Activated CD4-positive, alpha-beta memory T cell treated with anti-CD3 and anti-CD28 coated beads, Interleukin-2, amount 10 ng/mL, durations not matched to agents 7 days and 5 days (primary cell): ENCODE data around the gene PFKP. TPM values are rescaled to one million over a fixed set of nuclear protein-coding genes. Genes with fewer than 3 reads are reported as not detected.

Experiments used
- CTCF ChIA-PET: fragments of 350-600 bp; sonication (Branson Sonifier 250); formaldehyde crosslinking; loops from one replicate; lab custom pipeline; 2021; ENCODE audit warnings: antibody characterized with exemption, inconsistent platforms; lab: Charles Lee
- POLR2A ChIA-PET: fragments of 350-600 bp; sonication (Branson Sonifier 250); formaldehyde crosslinking; loops from one replicate; lab custom pipeline; 2021; ENCODE audit warnings: antibody characterized with exemption; lab: Charles Lee
- DNase-seq: peaks from one replicate; pipeline ENCODE4 v3.0.0-alpha.2; 2020
- H3K27ac Mint-ChIP-seq: one replicate; pipeline ENCODE4 v1.8.0; 2021; ENCODE audit warnings: mild to moderate bottlenecking, mixed read lengths
- H3K27me3 Mint-ChIP-seq: one replicate; pipeline ENCODE4 v1.8.0; 2021; ENCODE audit warnings: mixed read lengths
- H3K36me3 Mint-ChIP-seq: one replicate; pipeline ENCODE4 v1.8.0; 2021; ENCODE audit warnings: low read depth, mixed read lengths
- H3K4me1 Mint-ChIP-seq: one replicate; pipeline ENCODE4 v1.8.0; 2021; ENCODE audit warnings: mixed read lengths
- H3K4me3 Mint-ChIP-seq: one replicate; pipeline ENCODE4 v1.8.0; 2021; ENCODE audit warnings: mild to moderate bottlenecking, mixed read lengths
- H3K9me3 Mint-ChIP-seq: one replicate; pipeline ENCODE4 v1.8.0; 2021; ENCODE audit warnings: mixed read lengths
- total RNA-seq, 2 experiments: library from RNA; stranded (reverse); gene quantifications; one replicate each; pipeline ENCODE4 v1.2.3, GENCODE V29; 2021

The PFKP gene
- total RNA-seq, 2 experiments from 2014 or later, result 214 to 215 TPM

DNA sequence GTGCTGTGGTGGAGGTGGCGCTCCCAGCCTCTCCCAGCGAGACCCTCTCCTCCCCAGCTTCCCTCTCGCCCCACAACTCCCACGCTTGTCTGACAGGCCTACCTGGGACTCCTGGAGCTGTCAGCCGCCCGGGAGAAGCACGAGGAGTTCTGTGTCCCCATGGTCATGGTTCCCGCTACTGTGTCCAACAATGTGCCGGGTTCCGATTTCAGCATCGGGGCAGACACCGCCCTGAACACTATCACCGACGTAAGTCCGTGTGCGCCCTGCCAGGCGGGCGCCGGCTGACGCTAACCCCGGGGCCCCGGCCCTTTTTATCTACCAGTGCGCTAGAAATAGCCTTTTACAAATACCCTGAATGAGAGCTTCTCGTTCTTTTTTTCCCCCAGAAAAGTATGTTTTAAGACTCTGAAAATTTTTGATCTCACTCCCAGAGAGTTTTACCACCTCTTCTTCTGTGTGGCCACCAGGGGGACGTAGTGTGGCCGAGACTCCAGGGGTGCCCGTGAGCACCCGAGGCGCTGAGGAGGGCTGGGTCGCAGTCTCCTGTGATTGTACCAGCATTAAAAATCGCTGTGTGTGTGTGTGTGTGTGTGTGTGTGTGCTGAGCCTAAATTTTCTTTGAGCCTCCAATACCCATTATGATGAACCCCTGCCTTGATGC lies 52.6 kb downstream of the PFKP start:
- CTCF ChIA-PET, result interaction anchor here (0.6 to 1.8 kb wide), 3 partner anchors 28 to 43 kb away, joined by 3 to 6 read pairs (median 3); no protein-coding TSS in a partner anchor
- POLR2A ChIA-PET, result no interaction called here
- no peak overlapping the region for H3K27ac Mint-ChIP-seq
- no peaks in the 10 kb centered on the region for H3K27me3 Mint-ChIP-seq
- no peak for DNase-seq
- peaks cover 80% of the 10 kb centered on the region for H3K36me3 Mint-ChIP-seq
- no peaks in the 10 kb centered on the region for H3K4me1 Mint-ChIP-seq
- no peak overlapping the region for H3K4me3 Mint-ChIP-seq
- H3K9me3 Mint-ChIP-seq, result no peaks in the 10 kb centered on the region

DNA sequence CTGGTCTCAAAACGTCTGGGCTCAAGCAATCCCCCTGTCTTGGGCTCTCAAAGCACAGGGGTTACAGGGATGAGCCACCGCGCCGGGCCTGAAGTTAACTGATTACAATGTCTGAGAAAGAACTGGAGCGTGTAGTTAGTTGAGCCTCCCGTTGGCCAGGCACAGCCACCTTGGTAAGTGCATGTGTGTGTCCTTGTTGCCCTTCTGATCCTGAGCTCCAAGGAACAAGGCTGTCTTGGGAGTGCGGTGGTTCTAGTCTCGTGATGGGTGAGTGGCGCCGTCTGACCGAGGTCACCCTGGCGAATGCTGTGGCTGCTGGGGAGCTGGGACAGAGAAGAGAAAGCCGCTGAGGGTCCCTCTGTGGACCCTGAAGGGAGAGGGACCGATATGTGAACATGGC lies 54.7 kb downstream of the PFKP start:
- Mint-ChIP-seq H3K4me3 (no peak overlapping the region), H3K27ac (no peak overlapping the region), H3K9me3 (no peaks in the 10 kb centered on the region), H3K27me3 (no peaks in the 10 kb centered on the region), H3K4me1 (no peaks in the 10 kb centered on the region), H3K36me3 (peaks cover 76% of the 10 kb centered on the region)
- no peak for DNase-seq
- POLR2A ChIA-PET, result interaction anchor here (0.6 to 1.1 kb wide), 3 partner anchors 12 to 43 kb away, joined by 3 read pairs; no protein-coding TSS in a partner anchor
- CTCF ChIA-PET, result interaction anchor here (0.7 kb wide), 1 partner anchor 20 kb away, joined by 5 read pairs; no protein-coding TSS in a partner anchor

DNA sequence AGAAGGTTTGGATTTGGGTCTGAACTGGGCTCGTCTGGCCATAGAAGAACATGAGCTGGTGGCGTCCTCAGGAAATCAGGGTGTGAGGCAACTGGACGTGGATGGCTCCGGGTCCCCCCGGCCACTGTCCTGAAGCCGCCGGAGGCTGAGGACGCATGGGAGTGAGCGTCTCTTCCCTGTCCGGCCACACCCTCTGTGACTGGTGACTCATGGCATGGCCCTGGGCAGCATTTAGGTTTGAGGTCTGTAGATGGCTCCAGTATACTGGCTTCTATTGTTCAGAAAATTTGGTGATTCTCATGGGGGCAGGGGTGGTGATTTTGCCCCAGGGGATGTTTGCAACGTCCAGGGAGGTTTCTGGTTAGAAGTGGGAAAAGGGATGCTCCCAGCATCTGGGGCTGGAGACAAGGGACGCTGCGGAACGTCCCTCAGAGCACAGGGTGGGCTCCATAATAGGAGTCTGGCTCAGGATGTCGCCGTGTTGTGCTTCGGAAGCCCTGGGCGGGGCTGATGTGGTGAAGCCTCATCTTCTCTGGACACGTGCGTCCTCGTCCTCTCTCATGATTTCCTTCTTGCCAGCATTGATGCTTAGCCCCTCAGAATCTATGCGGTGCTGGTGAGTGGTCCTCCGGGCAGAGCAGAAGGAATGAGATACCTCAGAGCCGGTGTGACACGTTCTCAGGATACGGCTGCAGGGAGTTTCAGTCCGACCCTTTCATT lies 55.3 kb downstream of the PFKP start:
- POLR2A ChIA-PET, result interaction anchor here (0.6 to 1.1 kb wide), 3 partner anchors 11 to 44 kb away, joined by 3 read pairs; no protein-coding TSS in a partner anchor
- Mint-ChIP-seq H3K36me3 (peaks cover 73% of the 10 kb centered on the region), H3K27me3 (no peaks in the 10 kb centered on the region), H3K9me3 (no peaks in the 10 kb centered on the region), H3K4me1 (no peaks in the 10 kb centered on the region), H3K27ac (no peak overlapping the region), H3K4me3 (no peak overlapping the region)
- no peak for DNase-seq
- CTCF ChIA-PET, result no interaction called here

DNA sequence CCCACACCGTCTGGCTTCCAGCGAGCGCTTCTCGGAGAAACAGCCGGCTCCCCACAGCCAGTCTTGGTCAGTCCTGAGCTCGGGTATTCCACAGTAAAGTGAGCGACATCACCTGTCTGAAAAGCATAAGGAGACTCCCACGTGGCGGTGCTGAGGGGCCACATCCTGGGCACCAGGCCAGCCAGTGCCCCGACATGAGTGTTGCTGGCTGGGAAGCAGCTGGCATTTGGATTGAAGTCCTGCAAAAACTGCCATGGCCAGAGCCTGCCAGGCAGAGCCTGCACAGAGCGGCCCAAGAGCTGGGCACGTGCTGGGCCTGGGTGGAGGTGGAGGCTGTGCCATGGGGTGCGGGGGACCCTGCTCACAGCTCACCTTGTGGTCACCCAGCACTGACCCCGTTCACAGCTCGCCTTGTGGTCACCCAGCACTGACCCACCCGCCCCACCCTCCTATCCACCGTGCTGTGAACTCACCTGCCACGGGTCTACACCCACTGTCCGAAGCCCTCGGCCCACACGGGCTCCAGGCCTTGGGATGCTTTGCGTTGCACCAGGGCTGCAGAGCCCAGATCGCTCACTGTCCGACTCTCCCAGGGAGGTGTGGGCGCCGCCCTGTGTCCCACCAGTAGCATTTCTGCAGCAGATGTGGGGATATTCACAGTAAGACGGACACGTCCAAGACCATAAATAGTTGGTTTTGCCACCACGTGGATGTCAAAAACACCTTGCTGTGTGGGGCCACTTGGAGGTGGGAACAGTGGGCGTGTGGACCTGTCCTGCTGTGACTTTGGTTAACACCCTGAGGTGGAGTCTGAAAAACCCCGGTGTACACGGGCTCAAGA lies 56.4 kb downstream of the PFKP start:
- Mint-ChIP-seq H3K36me3 (peaks cover 73% of the 10 kb centered on the region), H3K4me1 (no peaks in the 10 kb centered on the region), H3K27ac (no peak overlapping the region), H3K27me3 (no peaks in the 10 kb centered on the region), H3K4me3 (no peak overlapping the region), H3K9me3 (no peaks in the 10 kb centered on the region)
- no peak for DNase-seq
- ChIA-PET CTCF (no interaction called here), POLR2A (no interaction called here)

DNA sequence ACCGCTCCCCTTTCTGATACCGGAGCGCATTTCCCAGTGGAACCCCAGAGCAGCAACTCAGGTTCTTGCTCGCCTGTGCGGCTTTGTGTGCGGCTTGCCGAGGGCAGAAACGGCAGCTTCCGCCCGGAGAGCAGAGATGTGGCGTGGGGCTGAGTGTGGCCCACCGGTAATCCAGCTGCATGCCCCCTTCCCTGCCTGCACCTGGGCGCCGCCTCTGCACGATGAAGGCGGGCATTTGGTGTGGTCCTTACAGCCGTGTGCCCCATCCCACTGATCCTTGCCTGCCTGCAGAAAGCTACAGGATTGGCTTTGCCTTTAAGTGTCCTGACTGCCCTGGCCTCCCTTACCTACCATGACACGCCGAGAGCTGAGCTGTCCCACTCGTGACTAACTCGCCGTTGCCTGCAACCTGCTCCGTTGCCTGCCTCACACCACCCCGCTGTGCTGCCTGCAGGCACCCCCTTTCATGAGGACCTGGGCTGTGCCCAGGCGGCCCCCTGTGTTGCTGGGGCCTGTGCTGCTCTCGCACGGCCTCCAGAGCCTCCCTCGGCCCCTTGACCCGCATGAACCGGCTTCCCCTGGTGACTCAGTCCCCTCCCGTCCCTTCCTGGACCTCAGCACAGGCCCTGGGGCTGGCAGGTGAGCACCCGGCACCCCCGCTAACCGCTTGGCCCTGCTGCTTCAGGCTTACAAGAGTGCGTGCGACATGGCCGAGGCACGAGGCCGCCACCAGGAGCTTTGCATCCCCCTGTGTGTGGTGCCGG lies 57.2 kb downstream of the PFKP start:
- CTCF ChIA-PET, result no interaction called here
- peaks cover 76% of the 10 kb centered on the region for H3K36me3 Mint-ChIP-seq
- no peak overlapping the region for H3K27ac Mint-ChIP-seq
- H3K27me3 Mint-ChIP-seq, result no peaks in the 10 kb centered on the region
- DNase-seq, result no peak
- H3K4me1 Mint-ChIP-seq, result no peaks in the 10 kb centered on the region
- H3K4me3 Mint-ChIP-seq, result no peak overlapping the region
- H3K9me3 Mint-ChIP-seq, result no peaks in the 10 kb centered on the region
- POLR2A ChIA-PET, result no interaction called here

DNA sequence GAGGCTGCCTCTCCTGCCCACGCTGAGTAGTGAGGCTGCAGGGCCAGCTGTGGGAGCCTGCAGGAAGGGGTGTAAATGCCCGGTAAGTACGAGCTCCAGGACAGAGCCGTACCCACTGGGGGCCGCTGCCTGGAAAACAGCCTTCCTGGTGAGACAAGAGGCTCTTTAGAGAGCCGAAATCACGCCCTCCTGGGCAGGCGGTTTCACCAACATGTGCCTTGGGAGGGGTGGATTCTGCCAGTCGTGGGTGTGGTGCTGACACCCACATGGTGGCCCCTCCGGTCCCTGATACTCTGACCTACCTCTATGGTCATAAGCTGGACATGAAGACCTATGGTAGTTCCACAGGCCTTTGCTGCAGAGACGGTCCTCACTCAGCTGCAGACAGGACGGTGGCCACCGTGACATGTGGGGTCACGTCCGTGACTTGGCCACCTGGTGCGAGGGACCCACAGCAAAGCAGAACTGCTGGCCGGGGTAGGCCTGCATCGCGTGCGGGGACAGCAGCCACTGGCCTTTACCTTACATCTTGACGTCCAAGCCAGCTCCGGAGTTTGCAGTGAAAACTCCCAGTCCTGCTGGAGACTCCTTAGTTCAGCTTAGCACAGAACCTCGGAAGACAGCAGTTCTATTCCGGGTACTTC lies 58.3 kb downstream of the PFKP start:
- H3K36me3 Mint-ChIP-seq, result peaks cover 74% of the 10 kb centered on the region
- no peak for DNase-seq
- ChIA-PET CTCF (no interaction called here), POLR2A (interaction anchor here (1.0 kb wide), 1 partner anchor 47 kb away, joined by 3 read pairs; the partner anchor contains the start of gene PITRM1)
- H3K4me3 Mint-ChIP-seq, result no peak overlapping the region
- no peaks in the 10 kb centered on the region for H3K9me3 Mint-ChIP-seq
- H3K27me3 Mint-ChIP-seq, result no peaks in the 10 kb centered on the region
- H3K27ac Mint-ChIP-seq, result no peak overlapping the region
- H3K4me1 Mint-ChIP-seq, result no peaks in the 10 kb centered on the region

DNA sequence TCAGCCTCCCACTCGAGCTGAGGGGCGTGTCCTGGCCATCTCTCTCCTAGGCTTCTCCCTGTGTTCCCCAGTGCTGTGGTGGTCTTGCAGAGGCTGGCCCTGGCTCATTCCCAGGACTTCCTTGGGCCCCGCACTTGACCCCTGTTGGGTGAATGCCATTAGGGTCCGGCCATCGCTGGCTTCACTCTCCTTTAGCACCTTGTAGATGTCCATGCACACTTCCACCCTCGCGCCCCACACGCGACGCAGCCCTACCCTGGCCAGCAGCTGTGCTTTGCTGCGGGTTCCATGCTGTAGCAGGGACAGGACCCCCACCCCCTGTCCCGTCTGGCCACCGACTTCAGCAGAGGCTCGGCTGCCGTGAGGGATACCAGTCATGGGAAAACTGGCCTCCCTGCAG lies 58.9 kb downstream of the PFKP start:
- Mint-ChIP-seq H3K27ac (no peak overlapping the region), H3K36me3 (peaks cover 71% of the 10 kb centered on the region), H3K4me1 (no peaks in the 10 kb centered on the region), H3K4me3 (no peak overlapping the region), H3K9me3 (no peaks in the 10 kb centered on the region), H3K27me3 (no peaks in the 10 kb centered on the region)
- CTCF ChIA-PET, result no interaction called here
- DNase-seq, result no peak
- POLR2A ChIA-PET, result interaction anchor here (1.0 kb wide), 1 partner anchor 47 kb away, joined by 3 read pairs; the partner anchor contains the start of gene PITRM1

DNA sequence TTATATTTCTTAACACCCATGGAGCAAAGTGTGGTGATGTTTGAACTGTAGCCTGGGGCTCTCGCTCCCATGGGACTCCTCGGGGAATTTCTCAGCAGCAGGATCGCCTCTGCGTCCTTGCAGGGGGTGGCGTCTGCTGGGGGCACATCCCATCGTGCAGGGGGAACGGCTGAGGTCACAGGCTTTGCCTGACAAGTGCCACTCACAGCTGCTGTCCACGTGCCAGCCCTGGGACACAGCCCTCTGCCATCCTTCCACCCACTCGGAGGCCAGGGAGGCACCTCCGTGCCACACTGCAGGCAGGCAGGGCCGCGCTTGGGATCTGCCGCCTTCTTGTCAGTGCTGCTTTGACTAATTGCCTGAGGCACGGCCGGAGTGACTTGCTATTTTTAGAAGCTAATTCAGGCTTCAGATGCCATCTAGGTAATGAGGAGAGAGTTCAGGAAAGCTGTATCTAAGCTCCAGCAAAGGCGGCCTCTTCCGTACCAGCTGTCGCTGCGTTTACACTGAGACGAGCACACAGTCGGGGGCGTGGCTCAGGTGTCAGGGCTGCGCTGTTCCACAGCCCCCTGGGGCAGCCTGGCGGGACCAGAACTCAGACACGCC lies 59.5 kb downstream of the PFKP start:
- ChIA-PET CTCF (no interaction called here), POLR2A (no interaction called here)
- peaks cover 71% of the 10 kb centered on the region for H3K36me3 Mint-ChIP-seq

DNA sequence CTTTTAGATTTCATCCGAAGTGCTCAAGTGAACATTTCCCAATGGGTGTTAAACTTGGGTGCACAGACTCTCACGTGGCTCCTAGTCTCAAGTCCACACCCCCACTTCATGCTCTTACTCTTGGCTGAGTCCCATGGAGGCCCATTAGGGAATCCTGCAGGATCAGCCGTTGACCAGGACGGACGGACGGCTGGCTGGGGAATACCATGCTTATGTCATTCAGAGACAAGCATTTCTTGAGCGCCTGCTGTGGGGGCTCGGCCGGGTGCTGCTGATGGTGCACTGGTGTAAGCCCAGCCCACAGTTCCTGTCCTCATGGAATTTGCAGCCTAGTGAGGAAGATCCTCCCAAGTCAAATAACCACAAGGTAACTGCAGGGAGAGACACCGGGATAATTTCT lies 60.6 kb downstream of the PFKP start:
- Mint-ChIP-seq H3K36me3 (peaks cover 71% of the 10 kb centered on the region), H3K4me1 (peaks cover 2% of the 10 kb centered on the region), H3K4me3 (no peak overlapping the region), H3K27me3 (no peaks in the 10 kb centered on the region), H3K27ac (no peak overlapping the region), H3K9me3 (no peaks in the 10 kb centered on the region)
- ChIA-PET POLR2A (no interaction called here), CTCF (no interaction called here)
- DNase-seq, result no peak

More for the DNA sequence above, 59.5 kb downstream of the PFKP start:
- Mint-ChIP-seq H3K27me3 (no peaks in the 10 kb centered on the region), H3K4me3 (no peak overlapping the region), H3K27ac (no peak overlapping the region), H3K9me3 (no peaks in the 10 kb centered on the region), H3K4me1 (no peaks in the 10 kb centered on the region)
- no peak for DNase-seq

DNA sequence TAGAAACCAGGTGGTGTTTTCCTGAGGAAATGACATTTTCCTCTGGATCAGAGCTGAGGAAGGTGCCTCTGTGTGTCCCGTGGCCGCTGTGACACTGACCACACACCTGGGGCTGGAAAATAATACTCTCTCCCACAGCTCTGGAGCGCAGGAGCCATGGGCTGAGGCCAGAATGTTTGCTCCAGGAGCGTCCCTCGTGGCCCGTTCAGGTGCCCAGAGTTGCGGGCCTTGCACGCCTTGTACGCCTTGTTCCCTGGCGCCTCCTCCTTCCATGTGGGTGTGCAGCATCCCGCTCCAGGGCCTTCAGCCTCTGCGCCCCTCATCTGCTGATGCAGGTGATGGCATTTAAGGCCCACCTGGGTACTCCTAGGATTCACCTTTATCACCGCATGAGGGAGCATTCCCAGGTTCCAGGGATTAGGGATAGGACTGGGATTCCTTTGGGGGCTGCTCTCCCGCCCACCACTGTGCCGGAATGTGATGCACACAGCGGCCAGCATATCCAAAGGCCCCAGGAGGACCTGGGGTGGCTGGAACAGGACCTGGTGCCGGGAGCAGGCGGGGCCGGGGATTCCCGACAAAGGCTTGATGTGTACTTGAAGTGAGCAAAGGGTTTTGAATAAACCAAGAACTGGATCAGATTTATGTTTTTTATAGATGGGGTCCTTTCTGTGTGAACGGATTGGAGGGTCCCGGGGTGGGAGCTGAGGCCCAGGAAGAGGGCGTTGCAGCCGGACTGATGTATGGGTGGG lies 61.2 kb downstream of the PFKP start:
- no peaks in the 10 kb centered on the region for H3K27me3 Mint-ChIP-seq
- ChIA-PET CTCF (no interaction called here), POLR2A (interaction anchor here (1.0 kb wide), 1 partner anchor 20 kb away, joined by 3 read pairs; no protein-coding TSS in a partner anchor)
- no peaks in the 10 kb centered on the region for H3K9me3 Mint-ChIP-seq
- no peak for DNase-seq
- H3K27ac Mint-ChIP-seq, result no peak overlapping the region
- H3K4me3 Mint-ChIP-seq, result no peak overlapping the region
- peaks cover 69% of the 10 kb centered on the region for H3K36me3 Mint-ChIP-seq
- peaks cover 3% of the 10 kb centered on the region for H3K4me1 Mint-ChIP-seq

DNA sequence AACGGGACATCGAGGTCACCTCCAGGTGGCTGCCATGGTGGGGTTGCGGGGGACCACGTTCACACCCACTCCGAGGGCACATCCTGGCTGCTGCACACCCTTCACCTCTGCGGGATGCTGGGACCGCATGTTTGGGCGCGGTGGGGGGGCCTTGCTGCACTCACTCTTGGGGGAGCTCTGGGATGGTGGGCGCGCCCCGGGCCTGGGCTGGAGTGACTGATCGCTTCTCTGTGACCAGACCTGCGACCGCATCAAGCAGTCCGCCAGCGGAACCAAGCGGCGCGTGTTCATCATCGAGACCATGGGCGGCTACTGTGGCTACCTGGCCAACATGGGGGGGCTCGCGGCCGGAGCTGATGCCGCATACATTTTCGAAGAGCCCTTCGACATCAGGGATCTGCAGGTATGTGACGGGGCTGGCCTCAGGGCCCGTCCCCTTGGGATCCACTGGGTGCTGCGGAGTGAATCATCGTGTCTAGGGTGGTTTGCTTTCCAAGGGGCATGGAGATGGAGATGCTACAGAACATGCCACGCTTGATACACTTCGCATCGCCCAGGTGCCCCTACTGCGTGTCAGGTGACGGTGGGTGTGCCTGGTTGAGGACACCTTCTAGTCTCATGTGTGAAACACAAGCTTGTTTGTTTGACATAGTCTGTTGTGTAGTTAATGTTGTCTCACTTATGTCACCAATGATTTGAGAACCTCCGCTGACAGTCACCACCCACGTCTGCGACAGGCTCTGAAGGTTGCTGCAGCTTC lies 62.4 kb downstream of the PFKP start:
- ChIA-PET POLR2A (interaction anchor here (1.0 kb wide), 1 partner anchor 21 kb away, joined by 3 read pairs; no protein-coding TSS in a partner anchor), CTCF (no interaction called here)
- Mint-ChIP-seq H3K9me3 (no peaks in the 10 kb centered on the region), H3K27me3 (no peaks in the 10 kb centered on the region), H3K27ac (no peak overlapping the region), H3K4me1 (peaks cover 3% of the 10 kb centered on the region), H3K4me3 (no peak overlapping the region), H3K36me3 (peaks cover 75% of the 10 kb centered on the region)
- DNase-seq, result no peak
